IPS DF 6.9 (cell line): Measurements from ENCODE around the gene FYN.

Experiments
- DNase-seq: peaks from one replicate; pipeline ENCODE4 v3.0.0-alpha.2; 2013; ENCODE audit warnings: low read depth, low spot score
- H3K27ac ChIP-seq: one replicate; pipeline ENCODE4 v1.5.1; 2013; ENCODE audit warnings: low read length, control low read depth
- H3K27me3 ChIP-seq: 2 replicates; pipeline ENCODE4 v1.6.1; 2013; ENCODE audit warnings: mild to moderate bottlenecking, low read length; ENCODE audit not compliant: control insufficient read depth, insufficient read depth
- H3K36me3 ChIP-seq: 2 replicates; pipeline ENCODE4 v1.6.1; 2013; ENCODE audit warnings: low read length; ENCODE audit not compliant: control insufficient read depth, insufficient read depth
- H3K4me1 ChIP-seq: 2 replicates; pipeline ENCODE4 v1.6.1; 2013; ENCODE audit warnings: low read length; ENCODE audit not compliant: control insufficient read depth, insufficient read depth
- H3K4me3 ChIP-seq: 2 replicates; pipeline ENCODE4 v1.5.1; 2013; ENCODE audit warnings: mild to moderate bottlenecking, low read length
- H3K9me3 ChIP-seq: 2 replicates; pipeline ENCODE4 v1.6.1; 2013; ENCODE audit warnings: low read length, inconsistent platforms; ENCODE audit not compliant: control insufficient read depth, insufficient read depth
- WGBS: extraction: QIAGEN DNeasy Blood & Tissue Kit; methylation state at CpG from one replicate; pipeline ENCODE4 v1.1.7; 2013; ENCODE audit warnings: mixed read lengths, missing lambda C conversion rate; ENCODE audit not compliant: insufficient read length, insufficient coverage; 5-methylcytosine and 5-hydroxymethylcytosine counted together

FYN gene

GRCh38 chr6:111707773-111708172 is 165.5 kb downstream of the FYN start:
- Histone ChIP-seq H3K4me3 (no peak overlapping the region), H3K27me3 (no peaks in the 10 kb centered on the region), H3K9me3 (no peaks in the 10 kb centered on the region), H3K27ac (no peak overlapping the region), H3K36me3 (no peaks in the 10 kb centered on the region), H3K4me1 (no peaks in the 10 kb centered on the region)
- no peak for DNase-seq
- WGBS: no CpG with 5 or more reads among the region's 4 CpGs

GRCh38 chr6:111706841-111707391 is 166.3 kb downstream of the FYN start:
- no peak for DNase-seq
- Histone ChIP-seq H3K36me3 (no peaks in the 10 kb centered on the region), H3K9me3 (no peaks in the 10 kb centered on the region), H3K27me3 (no peaks in the 10 kb centered on the region), H3K4me3 (no peak overlapping the region), H3K4me1 (no peaks in the 10 kb centered on the region), H3K27ac (no peak overlapping the region)
- no CpG with 5 or more reads among the region's 2 CpGs for WGBS

- no peak overlapping the region for H3K4me3 ChIP-seq
- H3K27ac ChIP-seq: no peak overlapping the region
- H3K9me3 ChIP-seq: no peaks in the 10 kb centered on the region
- no peaks in the 10 kb centered on the region for H3K27me3 ChIP-seq
- H3K36me3 ChIP-seq: no peaks in the 10 kb centered on the region
- WGBS: no CpG with 5 or more reads among the region's 7 CpGs
- H3K4me1 ChIP-seq: no peaks in the 10 kb centered on the region
- no peak for DNase-seq
Measured at GRCh38 chr6:111703723-111704122, 169.5 kb downstream of the FYN start.

- Histone ChIP-seq H3K27ac (no peak overlapping the region), H3K4me1 (no peaks in the 10 kb centered on the region), H3K27me3 (no peaks in the 10 kb centered on the region), H3K36me3 (no peaks in the 10 kb centered on the region), H3K4me3 (no peak overlapping the region), H3K9me3 (no peaks in the 10 kb centered on the region)
- DNase-seq: no peak
- no CpG with 5 or more reads among the region's 5 CpGs for WGBS
Measured at GRCh38 chr6:111702268-111702667, 171.0 kb downstream of the FYN start.

GRCh38 chr6:111701146-111701545 is 172.1 kb downstream of the FYN start:
- H3K4me1 ChIP-seq: no peaks in the 10 kb centered on the region
- no peak overlapping the region for H3K27ac ChIP-seq
- DNase-seq: no peak
- no peaks in the 10 kb centered on the region for H3K27me3 ChIP-seq
- no peaks in the 10 kb centered on the region for H3K36me3 ChIP-seq
- no peaks in the 10 kb centered on the region for H3K9me3 ChIP-seq
- no CpG with 5 or more reads among the region's 3 CpGs for WGBS
- H3K4me3 ChIP-seq: no peak overlapping the region

- no peaks in the 10 kb centered on the region for H3K4me1 ChIP-seq
- H3K4me3 ChIP-seq: no peak overlapping the region
- no peaks in the 10 kb centered on the region for H3K36me3 ChIP-seq
- no peak for DNase-seq
- H3K27me3 ChIP-seq: no peaks in the 10 kb centered on the region
- H3K9me3 ChIP-seq: no peaks in the 10 kb centered on the region
- WGBS: no CpG with 5 or more reads among the region's 18 CpGs
- no peak overlapping the region for H3K27ac ChIP-seq
Measured at GRCh38 chr6:111700135-111700690, 173.0 kb downstream of the FYN start.

GRCh38 chr6:111699123-111699522 is 174.1 kb downstream of the FYN start:
- H3K36me3 ChIP-seq: 0 out of 2 replicates have a peak, but pooled peaks cover 3% of the 10 kb centered on the region
- WGBS: no CpG with 5 or more reads among the region's 6 CpGs

GRCh38 chr6:111696814-111697213 is 176.4 kb downstream of the FYN start:
- 0 out of 2 replicates have a peak, but pooled peaks cover 4% of the 10 kb centered on the region for H3K36me3 ChIP-seq
- H3K4me3 ChIP-seq: no peak overlapping the region
- H3K9me3 ChIP-seq: no peaks in the 10 kb centered on the region
- H3K27me3 ChIP-seq: no peaks in the 10 kb centered on the region
- no peak overlapping the region for H3K27ac ChIP-seq
- no peak for DNase-seq
- H3K4me1 ChIP-seq: no peaks in the 10 kb centered on the region

More at GRCh38 chr6:111699123-111699522, 174.1 kb downstream of the FYN start:
- Histone ChIP-seq H3K27ac (no peak overlapping the region), H3K9me3 (no peaks in the 10 kb centered on the region), H3K27me3 (no peaks in the 10 kb centered on the region), H3K4me1 (no peaks in the 10 kb centered on the region), H3K4me3 (no peak overlapping the region)
- no peak for DNase-seq

- Histone ChIP-seq H3K4me1 (no peaks in the 10 kb centered on the region), H3K9me3 (no peaks in the 10 kb centered on the region), H3K4me3 (no peak overlapping the region), H3K27me3 (no peaks in the 10 kb centered on the region), H3K27ac (no peak overlapping the region), H3K36me3 (0 out of 2 replicates have a peak, but pooled peaks cover 4% of the 10 kb centered on the region)
- no CpG with 5 or more reads among the region's 17 CpGs for WGBS
- no peak for DNase-seq
Measured at GRCh38 chr6:111692327-111693164, 180.7 kb downstream of the FYN start.

GRCh38 chr6:111691345-111692225 is 181.7 kb downstream of the FYN start:
- WGBS: no CpG with 5 or more reads among the region's 7 CpGs
- DNase-seq: no peak
- Histone ChIP-seq H3K9me3 (no peaks in the 10 kb centered on the region), H3K36me3 (0 out of 2 replicates have a peak, but pooled peaks cover 4% of the 10 kb centered on the region), H3K27me3 (no peaks in the 10 kb centered on the region), H3K4me3 (no peak overlapping the region), H3K27ac (no peak overlapping the region), H3K4me1 (no peaks in the 10 kb centered on the region)
